WTC11 (cell line): ENCODE measurements around the gene ITLN2.
"Not testable (repeated sequence)": the region's sequence is repeated elsewhere in the genome, so short reads cannot be mapped to it uniquely, and the experiment has no call there.

Experiments used
- CTCF ChIP-seq: fragments of 200-600 bp; IDR thresholded peaks from 2 replicates; pipeline ENCODE4 v1.8.0; 2022; ENCODE audit warnings: antibody characterized with exemption
- ELF4 ChIP-seq: sonication (generic); formaldehyde crosslinking; IDR thresholded peaks from 2 replicates; pipeline ENCODE4 v1.8.1; 2022; ENCODE audit warnings: low read depth, mild to moderate bottlenecking, moderate library complexity, missing genetic modification reagents
- GTF2I ChIP-seq: fragments of 250-450 bp; sonication (Bioruptor Pico); conservative IDR thresholded peaks from 2 replicates; pipeline ENCODE4 v1.4.0; 2021; ENCODE audit warnings: mild to moderate bottlenecking
- HMGA2 ChIP-seq: fragments of 250-450 bp; sonication (Bioruptor Pico); IDR thresholded peaks from 2 replicates; pipeline ENCODE4 v1.4.0; 2021; ENCODE audit warnings: mild to moderate bottlenecking, moderate library complexity
- JUN ChIP-seq: sonication (generic); formaldehyde crosslinking; IDR thresholded peaks from 2 replicates; pipeline ENCODE4 v1.8.0; 2023; ENCODE audit warnings: mild to moderate bottlenecking, missing genetic modification reagents
- TCF7 ChIP-seq: sonication (generic); formaldehyde crosslinking; IDR thresholded peaks from 2 replicates; pipeline ENCODE4 v1.8.0; 2022; ENCODE audit warnings: mild to moderate bottlenecking, low read depth, missing genetic modification reagents, moderate library complexity
- USF2 ChIP-seq: sonication (generic); formaldehyde crosslinking; IDR thresholded peaks from 2 replicates; pipeline ENCODE4 v1.8.1; 2023; ENCODE audit warnings: mild to moderate bottlenecking, missing genetic modification reagents, moderate library complexity
- ZNF263 ChIP-seq: sonication (generic); formaldehyde crosslinking; IDR thresholded peaks from 2 replicates; pipeline ENCODE4 v1.8.1; 2022; ENCODE audit warnings: low read depth, mild to moderate bottlenecking, moderate library complexity, missing genetic modification reagents

GRCh38 chr1:160900683-160901082 is 53.9 kb downstream of the ITLN2 start:
- TF ChIP-seq ZNF263 (CRISPR knock-in tag); USF2 (CRISPR knock-in tag); CTCF; JUN (CRISPR knock-in tag); ELF4 (CRISPR knock-in tag); HMGA2 (CRISPR knock-in tag); TCF7 (CRISPR knock-in tag); GTF2I (CRISPR knock-in tag): not testable (repeated sequence)
